Tibial nerve (tissue), 3 donors: ENCODE measurements around the gene CD81.

Experiments used
- CTCF ChIP-seq, 5 experiments: fragments of 200-600 bp in 3 of 5; fragments of 450-650 bp in 2 of 5; sonication (generic) in 3 of 5; IDR thresholded peaks; one replicate each; pipeline ENCODE4 v1.5.1; 2016 to 2019; ENCODE audit warnings: antibody characterized with exemption in 5 of 5, mild to moderate bottlenecking in 3 of 5, moderate library complexity in 2 of 5
- POLR2A ChIP-seq, 2 donors: fragments of 450-650 bp; IDR thresholded peaks; one replicate each; pipeline ENCODE4 v1.6.1; 2017; ENCODE audit warnings: antibody characterized with exemption in 2 of 2, mild to moderate bottlenecking in 2 of 2, moderate library complexity in 2 of 2

GRCh38 chr11:2329551-2329950 is 47.6 kb upstream of the CD81 start:
- TF ChIP-seq CTCF (IDR thresholded peaks at IDR 0.05) (no peak), POLR2A (IDR thresholded peaks at IDR 0.05) (no peak)
